Activated T-cell treated with anti-CD3 and anti-CD28 coated beads for 4 hours (primary cell): Measurements from ENCODE around the gene MARK3.

Source experiments
- DNase-seq: peaks from one replicate; pipeline ENCODE4 v3.0.0-alpha.2; 2020

Gene MARK3

GRCh38 chr14:103540821-103541708, 155.8 kb downstream of the MARK3 start:
- DNase-seq, result no peak

DNA sequence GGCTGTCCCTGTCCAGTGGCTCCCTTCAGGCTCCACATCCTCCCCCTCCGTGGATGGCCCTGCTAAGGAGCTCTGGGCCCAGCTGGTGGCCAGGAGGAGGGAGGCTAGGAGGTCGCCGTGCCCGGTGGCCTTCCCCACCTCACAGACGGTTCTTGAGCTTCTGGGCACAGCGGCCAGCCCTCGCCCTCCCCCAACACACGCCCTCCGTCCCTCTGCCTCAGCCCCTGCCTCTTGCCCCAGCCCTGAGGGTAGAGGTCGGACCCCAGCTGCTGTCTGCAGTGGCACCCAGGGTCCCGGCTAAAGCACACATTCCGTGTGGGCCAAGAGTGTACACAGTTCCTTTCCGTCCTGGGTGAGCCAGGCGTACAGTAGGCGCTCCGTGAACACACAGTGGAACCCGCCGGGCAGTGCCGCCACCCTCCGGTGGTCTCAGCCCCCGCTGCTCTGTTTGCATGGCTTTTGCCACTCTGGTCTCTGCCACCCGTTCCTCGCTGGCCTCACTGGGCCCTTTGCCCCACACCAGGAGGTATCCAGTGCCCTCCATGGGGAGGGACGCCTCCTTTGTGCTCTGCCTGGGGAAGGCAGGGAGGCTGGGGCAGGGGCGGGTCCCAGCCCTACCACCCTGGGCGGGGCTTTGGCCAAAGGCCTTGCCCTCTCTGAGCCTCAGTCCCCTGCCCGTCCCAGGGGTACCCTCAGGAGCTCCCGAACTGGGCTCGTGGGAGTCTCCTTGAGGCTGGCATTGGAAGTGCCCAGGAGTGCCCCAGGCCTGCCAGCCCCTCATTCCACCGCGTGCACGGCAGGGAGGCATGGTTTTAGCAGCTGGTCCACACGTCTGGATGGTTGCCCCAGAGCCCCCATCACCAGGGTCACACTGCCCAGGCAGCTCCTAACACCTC, 156.7 kb downstream of the MARK3 start:
- DNase-seq, result no peak

DNA sequence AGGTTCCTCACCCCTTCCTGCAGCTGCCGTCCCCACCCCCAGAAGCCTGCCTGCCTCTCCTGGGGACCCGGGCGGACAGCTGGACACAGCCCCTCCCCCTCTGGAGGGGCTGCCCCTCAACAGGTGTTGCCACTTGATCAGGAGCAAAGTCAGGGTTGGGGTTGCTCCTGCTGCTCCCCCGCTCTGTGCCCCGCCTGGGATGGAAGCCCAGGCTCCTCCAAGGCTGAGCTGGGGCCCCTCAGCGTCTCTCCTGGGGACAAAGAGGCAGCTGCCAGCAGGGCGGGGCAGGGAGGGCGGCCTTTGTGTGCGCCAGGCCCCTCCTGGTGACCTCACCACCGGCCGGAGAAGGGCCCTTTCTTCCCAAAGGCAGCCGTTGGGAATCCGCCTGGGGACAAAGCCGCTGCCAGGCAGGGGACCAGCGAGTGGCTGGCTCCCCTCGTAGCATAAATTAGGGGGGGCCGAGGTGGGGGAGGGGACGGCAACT, 157.4 kb downstream of the MARK3 start:
- no peak for DNase-seq

DNA sequence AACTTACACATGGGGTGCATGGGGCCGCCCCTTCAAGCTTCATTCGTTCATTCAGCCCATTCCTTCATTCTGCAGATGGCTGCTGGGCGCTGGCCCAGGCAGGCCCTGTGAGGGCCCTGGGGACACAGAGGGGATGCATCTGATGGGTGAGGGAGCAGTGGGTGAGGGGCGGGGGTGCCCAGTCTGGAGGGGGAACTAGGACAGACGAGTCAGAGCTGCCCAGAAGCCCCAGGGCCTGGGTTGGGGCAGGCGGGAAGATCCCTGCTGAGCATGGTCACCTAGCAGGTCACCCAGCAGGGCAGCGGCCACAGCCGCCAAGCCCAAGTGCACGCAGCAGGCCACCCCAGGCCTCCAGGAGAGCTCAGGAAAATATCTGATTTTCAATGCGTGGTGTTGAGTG, 157.9 kb downstream of the MARK3 start:
- no peak for DNase-seq

DNA sequence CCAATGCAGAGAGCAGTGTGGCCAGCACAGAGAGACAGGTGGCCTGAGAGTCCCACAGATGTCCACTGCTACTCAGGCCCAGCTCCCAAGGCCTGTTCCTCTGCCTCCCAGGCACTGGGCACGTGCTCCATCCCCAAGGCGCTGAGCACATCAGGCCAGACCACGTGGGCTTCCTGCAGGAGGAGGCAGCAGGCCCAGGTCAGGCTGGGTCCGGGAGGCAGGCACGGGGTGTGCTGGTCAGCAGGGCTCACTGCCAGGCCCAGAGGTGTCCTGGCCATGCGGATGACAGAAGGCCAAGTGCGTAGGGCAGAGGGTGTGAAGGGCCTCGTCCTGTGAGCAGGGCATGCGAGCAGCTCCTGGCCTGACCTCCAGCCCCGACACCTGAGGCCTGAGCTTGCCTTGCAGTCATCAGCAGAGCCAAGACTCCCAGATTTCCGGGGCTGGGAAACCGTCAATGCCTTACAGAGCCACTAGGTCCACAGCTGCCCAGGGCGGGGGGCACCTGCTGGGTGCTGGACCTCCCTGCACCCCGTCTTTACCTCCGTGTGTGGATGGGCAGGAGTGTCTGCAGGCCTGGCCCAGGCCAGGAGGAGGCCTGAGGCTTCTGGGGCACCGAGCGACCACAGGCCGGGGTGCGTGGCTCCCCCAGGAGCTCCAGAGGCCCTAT, 158.6 kb downstream of the MARK3 start:
- DNase-seq, result no peak

- no peak for DNase-seq
Measured at GRCh38 chr14:103544388-103545218, 159.4 kb downstream of the MARK3 start.

- no peak for DNase-seq
Measured at GRCh38 chr14:103545219-103545914, 160.2 kb downstream of the MARK3 start.

DNA sequence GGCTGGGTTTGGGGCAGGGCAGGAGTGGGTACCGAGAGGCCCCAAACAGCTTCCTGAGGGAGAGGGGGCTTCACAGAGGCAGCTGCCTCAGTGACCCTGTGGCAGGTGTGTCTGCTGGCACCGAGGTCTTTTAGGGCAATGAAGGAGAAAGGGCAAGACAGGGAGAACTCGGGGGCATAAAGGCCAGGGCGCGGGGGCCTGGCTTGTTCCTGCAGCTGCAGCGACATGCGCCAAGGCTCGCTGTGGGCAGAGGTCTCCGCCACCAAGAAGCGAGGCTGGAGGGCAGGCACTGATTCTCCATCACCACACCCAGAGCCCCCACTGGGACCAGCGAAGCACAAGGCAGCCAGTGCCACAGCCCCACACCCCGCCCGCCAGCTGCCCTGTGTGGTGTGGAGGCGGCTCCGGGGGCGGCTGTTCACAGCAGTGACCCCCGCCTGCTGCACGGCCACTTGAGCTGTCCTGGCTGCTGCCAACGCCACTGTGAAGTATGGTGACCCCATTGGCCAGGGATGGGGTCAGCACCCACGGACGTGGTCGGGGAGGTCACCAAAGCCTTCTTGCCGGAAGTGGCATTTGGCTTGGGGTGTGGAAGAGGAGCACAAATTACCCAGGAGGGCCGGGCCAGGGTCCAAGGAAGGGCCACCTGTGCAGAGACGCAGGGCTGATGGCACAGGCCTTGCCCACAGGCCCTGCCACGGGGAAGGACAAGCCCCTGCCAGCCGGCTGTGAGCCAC, 160.9 kb downstream of the MARK3 start:
- DNase-seq, result no peak

DNA sequence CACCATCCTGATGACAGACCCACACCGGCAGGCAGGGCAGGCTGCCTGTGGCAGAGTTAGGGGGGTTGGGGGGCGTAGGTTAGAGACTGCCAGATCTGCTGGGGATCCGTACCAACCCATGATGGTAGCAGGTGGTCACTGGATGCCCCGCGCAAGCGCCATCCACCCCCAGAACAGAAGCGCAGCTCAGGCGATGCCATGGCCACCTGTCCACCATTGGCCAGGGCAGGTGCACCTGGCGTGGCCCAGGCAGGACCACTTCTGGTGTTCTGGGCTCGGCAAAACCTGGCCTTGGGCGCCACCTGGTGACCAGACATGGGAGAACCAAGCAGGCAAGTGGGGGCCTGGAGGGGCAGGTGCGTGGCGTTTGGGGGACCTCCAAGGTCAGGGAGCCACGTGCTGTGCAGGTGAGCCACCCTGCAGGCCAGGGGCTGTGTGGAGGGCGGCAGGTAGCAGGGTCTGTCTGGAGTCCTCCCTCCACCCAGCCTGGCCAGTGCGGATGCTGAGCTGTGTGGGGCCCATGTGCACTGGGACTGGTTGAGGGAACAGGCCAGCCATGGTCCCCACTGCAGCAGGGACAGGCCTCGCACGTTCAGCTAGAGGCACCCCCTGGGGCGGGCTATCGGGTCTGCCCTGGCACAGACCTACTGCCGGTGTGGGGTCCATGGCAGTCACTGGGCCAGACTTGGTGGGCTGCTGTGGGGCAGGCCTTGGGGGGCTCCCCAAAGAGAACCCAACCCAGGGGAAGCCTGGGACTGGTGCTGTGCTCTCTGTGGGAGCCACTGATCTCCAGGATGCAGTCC, 161.6 kb downstream of the MARK3 start:
- peak; percentile 73 for DNase-seq

DNA sequence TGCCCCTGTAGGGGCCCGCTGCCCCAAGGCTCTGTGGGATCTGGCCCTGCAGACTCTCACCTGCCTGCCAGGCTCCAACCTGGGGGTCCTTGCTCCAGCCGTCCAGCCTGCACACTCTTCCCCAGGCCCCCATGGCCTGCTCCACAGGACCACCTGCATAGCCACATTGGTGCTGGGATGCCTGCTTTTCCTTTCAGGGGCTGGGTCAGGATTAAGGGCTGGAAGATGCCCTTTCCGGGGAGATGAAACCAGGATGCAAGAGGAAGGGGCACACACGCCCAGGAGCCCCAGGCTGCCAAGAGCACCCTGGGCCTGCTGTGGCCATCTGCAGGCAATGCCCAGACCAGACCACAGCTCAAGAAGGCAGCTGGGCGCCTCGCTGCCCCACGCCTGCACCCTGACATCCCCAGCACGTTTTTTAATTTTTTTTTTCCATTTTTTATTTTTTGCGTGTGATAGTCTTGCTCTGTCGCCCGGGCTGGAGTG, 162.3 kb downstream of the MARK3 start:
- DNase-seq, result no peak

- no peak for DNase-seq
Measured at GRCh38 chr14:103547941-103548462, 162.8 kb downstream of the MARK3 start.

- DNase-seq, result no peak
Measured at GRCh38 chr14:103548463-103549351, 163.5 kb downstream of the MARK3 start.

DNA sequence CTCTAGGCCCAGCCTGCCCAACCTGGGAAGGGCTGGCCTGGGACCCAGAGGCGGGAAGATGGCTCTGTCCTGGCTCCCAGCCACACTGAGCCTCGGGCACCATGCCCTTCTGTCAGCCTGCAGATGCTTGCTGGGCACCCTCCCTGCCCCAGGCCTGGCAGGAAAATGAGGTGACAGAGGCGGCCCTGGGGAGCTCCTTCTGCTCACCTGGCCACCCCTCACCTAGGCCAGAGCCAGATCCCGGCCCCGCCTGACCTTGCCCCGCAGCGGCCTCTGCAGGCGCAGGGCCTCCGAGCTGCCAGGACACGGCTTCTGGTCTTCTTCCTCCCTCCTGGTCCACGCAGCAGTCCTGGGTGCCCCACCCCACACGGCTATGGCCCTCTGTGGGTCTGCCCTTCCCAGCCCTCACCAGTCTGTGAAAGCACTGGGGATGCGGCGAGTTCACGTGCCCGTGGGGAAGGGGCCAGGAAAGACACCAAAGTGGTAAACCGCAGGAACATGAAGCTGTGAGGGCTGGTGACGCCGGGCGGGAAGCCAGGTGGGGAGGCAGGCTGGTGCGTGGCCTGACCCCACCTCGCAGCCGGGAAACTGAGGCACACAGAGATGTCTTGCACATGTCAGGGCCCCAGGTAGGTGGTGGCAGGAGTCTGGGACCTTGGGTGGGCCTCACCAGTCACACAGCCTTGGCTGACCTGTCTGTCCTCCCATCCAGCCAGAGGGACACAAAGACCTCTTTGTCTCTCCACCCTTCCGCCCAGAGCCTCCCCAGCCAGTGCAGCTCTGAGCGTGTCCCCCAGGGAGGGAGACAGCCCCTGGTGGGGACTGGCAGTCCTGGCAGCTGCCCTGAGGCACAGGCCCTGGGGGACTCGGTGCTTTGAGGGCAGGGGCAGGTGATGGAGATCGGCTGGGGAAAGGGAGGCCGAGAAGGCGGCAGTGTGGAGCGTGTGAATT, 164.4 kb downstream of the MARK3 start:
- DNase-seq, result no peak

GRCh38 chr14:103550451-103551337, 165.5 kb downstream of the MARK3 start:
- DNase-seq, result no peak

DNA sequence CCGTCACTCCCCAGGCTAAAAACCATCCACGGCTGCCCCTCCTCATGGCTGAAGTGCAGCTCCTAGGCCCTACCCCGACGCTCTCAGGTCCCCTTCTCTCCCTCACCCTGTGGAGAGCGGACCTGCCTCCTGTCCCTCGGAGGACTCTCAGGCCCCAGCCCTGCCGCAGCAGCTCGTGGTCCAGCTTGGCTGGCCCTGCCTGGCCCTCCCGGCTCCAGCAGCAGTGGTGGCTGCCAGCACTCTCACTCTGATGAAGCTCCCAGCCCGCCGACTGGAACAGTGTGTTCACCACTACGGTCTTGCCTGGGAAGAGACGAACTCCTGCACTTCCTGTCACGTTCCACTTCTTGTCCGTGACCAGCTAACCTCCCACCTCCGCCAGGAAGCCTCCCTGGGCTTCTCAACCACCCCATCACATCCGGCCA, 166.1 kb downstream of the MARK3 start:
- DNase-seq, result no peak
